Stimulated activated CD4-positive, alpha-beta T cell treated with anti-CD3 and anti-CD28 coated beads, Interleukin-2, amount 100 ng/mL, for 48 hours (primary cell): ENCODE data around the gene CCL5.
"Not testable (repeated sequence)": the region's sequence is repeated elsewhere in the genome, so short reads cannot be mapped to it uniquely, and the experiment has no call there.

Experiments
- DNase-seq, 2 donors: peaks; one replicate each; pipeline ENCODE4 v3.0.0-alpha.2; 2020

Gene CCL5

DNA sequence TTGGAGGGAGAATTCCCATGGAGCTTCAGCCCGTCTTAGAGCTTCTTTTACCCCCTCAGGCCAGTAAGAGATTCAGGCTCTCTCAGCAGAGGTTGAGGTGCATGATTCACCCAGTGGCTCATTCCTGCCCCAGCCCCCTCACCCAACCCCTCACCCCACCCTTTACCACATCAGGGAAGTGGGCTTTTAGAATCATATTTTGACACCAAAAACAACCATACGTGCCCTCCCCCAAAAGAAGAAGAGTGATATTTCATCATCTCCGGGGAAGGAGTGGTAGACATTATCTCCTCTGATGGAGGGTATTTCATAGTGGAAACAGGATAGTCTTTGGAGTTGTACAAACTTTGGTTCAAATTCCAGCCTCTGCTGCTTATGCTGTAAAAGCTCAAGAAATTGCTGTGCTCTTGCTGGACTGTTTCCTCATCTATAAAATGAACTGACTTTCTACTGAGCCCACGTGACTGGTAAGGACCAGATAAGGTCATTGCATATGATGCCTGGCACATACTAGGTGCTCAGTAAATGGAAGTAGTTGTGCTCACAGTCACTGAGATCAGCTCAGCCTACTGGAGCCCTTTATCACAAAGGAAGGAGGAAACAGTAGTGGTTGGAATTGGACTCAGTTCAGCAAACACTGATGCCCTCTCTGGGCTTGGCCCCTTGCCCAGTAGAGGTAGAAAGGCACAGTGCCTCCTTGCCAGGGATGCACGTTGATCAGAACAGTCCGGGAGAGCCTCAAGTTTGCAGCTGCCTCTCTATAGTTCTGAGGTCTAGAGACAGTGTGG, 18.3 kb upstream of the CCL5 start:
- DNase-seq = no peak

DNA sequence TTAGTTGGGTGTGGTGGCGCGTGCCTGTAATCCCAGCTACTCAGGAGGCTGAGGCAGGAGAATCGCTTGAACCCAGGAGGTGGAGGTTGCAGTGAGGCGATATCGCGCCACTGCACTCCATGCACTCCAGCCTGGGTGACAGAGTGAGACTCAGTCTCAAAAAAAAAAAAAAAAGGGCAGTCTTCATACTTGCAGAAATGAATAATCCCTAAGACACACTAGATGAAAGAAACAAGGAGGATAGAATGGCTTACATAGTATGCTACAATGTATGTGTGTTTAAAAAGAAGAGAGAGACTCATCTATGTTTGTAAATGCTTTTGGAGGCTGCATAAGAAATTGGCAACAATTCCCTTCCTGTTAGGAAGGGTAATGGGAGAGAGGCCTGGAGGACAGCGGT, 17.6 kb upstream of the CCL5 start:
- DNase-seq = not testable (repeated sequence)

DNA sequence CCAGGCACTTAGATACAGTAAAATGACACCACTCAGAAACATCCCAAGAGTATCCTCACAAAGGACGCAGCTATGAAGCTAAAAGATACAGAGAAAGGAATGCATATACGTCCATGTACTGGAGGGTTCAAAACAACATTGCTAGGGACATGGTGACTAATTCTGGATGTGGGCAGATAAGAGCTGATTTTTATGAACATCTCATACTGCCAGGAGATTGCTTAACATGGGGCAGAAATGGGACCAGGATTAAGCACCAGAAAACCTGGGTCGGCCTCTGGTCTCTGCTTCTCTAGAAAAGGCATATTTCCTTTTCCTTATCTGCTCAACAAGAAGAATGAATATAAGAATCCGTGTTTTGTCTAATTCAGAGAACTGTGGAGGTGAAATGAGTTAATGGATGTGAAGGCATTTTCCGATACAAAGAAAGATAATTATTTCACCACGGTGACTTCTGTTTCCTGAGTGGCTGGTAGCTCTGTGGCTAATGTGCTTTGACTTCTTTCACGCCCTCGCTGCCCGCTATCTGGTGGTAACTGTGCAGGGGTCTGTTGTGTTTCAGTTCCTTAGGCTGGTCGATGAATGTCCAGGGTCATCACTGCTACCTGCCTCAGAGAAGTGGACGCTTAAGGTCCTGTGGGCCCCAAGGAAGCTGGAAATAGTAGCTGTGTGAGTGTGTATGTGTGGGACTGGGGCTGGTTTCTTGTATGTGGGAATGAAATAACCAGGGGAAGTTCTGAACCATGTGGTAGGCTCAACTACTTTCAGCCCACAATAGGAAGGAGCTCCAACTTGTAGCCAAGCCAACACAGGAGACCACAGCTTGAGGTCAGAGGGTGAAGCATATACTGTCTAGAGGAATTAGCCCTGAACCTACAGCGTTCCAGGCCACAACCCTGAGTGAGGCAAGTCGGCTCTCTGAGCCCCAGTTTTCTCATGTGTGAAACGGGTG, 15.8 kb upstream of the CCL5 start:
- no peak for DNase-seq

DNA sequence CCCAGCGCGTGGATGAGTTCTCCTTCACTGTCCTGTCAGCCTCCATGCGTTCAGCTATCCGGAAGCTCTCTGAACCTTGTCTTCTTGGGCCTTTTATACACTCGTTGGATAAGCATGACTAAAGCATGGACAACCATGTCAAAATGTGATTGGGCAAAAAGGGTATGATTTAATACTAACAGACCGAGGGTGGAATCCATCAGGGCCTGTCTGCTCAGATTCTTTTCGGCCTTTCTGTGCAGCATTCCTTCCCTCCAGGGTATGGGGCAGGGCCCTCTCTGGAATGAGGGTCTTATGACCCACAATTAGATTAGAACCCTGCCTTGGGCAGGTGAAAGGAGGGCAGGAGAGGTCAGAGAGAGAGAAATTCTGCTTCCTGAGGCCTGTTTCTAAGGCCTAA, 14.0 kb upstream of the CCL5 start:
- DNase-seq = no peak

DNA sequence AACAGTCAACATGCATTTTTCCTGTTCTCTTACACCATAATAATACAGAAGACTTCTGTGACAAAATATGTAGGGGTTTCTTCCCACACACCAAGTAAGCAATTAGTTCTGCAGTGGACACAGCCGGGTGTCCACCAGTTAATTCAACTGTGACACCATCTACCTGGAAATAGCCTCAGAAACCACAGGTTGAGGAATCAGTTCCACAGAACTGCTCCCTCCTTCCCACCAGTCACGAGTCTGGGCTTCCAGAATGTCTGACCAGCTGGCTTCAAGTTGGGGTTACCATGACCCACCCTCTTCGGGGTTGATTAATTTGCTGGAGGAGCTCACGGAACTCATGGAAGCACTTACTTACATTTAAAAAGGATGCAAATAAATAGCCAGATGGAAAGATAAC, 13.6 kb upstream of the CCL5 start:
- no peak for DNase-seq

DNA sequence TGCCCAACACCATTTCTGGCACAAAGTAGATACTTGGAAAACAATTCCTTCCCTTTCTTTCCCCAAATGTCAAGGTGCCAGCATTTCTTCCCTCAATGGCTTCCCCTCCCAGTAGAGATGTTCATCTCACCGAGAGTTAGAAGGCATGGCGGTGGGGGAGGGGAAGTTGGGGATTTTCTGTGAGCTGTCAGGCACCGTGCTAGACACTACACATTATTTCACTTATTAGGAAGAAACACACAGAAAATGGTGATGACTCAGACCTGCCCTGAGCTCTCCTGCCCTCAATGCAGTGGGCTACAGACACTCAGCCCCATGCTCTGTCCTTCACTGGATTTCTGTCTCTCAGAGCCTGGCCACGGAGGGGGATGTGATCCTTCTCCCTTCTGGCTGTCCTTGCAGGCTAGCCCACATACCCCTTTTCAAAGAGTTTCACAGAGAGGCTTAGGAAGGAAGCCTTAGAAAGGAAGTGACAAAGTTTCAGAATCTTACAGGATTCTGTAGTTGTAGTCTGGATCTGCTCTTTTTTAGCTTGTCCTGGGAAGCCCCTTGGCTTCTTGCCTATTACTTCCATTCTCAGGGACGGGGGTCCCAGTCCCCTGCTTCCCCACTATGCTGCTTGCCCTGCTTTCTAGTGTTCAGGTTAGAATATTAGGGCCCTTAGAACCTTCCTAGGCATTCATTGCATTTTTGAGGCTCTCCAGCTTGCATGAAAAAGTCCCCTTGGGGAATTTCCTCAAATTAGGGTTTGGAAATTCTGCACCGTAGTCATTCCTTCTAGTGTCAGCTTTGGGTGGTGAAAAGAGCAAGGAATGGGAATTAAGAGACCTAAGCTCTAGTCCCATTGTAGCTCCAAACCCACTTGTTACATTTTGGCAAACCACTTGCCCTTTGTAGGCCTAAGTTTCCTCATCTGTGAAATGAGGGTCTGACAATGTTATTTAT, 12.2 kb upstream of the CCL5 start:
- peak; percentile 50 to 51 for DNase-seq

DNA sequence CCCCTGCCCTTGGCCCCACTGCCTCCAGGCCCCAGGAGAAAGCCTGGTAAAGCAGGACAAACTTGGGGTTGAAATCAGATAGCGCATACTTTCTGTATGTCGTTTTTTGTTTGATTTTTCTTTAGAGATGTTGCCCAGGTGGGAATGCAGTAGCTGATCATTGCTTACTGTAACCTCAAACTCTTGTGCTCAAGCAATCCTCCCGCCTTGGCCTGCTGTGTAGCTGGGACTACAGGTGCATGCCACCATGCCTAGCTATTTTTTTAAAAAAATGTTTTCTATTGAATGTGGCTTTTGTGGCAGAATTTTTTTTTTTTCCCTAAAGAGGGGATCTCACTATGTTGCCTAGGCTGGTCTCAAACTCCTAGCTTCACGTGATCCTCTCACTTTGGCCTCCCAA, 11.1 kb upstream of the CCL5 start:
- no peak for DNase-seq

DNA sequence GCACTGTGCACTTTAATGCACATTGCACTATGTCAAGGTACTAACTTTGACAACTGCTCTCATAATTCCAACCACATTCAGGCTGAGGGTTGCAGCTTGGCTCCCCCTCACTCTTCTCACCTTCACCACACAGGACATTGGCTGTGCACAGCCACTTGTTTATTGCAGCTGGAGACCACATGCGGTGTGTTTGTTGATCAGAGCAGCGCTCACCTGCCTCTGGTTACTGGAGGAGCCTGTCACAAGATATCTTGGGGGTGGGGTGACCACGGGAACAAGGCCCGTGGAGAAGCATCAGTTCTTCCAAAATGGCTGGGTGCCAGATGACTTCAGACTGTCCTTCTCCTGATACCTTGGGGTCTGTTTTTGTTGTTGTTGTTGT, 10.6 kb upstream of the CCL5 start:
- DNase-seq = no peak

DNA sequence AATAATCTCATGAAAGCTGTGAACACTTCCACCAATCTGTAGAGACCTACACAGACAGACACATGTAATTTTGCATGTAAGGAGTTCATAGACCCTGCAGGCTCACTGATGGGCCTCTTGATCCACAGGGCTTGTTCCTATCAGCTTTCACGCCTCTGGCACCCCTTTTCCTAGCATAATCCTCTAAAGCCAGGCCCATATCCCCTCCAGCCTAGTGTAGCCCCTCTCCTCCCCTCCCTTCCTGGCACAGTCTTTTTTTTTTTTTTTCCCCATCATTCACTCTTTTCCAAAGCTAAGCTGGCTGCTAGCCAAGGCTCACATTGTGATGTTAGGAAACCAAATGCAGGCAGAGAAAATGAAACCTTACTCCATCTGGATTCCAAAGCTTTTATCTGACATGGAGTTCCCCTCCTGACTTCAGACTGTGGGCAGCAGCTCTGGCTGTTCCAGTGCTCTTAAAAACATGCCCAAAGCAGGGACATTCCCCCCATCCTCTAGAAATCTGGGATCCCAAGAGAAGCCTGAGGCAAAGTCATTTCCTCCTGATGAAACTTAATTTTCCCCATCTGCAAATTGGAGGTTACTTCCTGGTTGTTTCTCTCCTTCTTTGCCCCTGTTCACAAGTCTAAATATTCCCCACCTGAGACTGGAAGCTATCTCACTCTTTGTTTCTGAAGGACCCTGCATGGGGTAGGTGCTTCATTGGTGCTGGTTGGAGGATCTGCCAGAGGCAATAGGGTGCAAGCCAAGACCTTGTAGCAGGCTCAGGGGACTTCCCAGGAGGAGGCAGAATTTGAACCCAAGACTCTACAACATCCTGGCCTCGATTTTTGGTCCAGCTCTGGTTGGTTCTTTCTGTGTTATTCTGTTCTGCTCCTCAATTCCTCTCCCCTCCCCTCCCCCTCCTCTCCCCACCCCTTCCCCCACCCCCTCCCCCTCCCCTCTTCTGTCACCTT, 9.9 kb upstream of the CCL5 start:
- no peak for DNase-seq

DNA sequence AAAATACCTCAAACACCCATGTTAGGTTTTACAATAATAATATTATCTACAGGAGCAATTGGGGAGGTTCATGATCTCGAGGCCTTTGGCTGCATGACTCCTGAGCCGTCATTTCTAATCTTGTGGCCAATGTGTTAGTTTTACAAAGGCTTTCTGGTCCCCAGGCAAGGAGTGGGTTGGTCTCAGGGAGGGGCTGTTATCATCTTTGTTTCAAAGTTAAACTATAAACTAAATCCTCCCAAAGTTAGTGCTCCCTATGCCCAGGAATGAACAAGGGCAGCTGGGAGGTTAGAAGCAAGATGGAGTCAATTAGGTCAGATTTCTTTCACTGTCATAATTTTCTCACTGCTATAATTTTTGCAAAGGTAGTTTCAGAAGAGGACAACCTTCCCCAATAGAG, 9.1 kb upstream of the CCL5 start:
- no peak for DNase-seq

DNA sequence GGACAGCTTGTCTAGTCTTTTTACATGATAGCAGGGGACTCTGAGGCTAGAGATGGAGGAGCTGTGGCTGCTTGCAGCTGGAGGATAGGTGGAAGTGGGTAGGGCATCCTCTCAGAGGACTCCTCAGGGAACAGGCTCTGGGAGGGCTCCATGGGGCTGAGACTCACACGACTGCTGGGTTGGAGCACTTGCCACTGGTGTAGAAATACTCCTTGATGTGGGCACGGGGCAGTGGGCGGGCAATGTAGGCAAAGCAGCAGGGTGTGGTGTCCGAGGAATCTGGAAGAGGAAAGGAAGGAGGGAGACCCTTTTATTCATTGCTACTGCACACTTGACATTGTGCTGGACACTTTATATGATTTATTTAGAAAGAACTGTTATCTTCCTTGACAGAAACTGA, 1.8 kb downstream of the CCL5 start:
- DNase-seq = no peak

DNA sequence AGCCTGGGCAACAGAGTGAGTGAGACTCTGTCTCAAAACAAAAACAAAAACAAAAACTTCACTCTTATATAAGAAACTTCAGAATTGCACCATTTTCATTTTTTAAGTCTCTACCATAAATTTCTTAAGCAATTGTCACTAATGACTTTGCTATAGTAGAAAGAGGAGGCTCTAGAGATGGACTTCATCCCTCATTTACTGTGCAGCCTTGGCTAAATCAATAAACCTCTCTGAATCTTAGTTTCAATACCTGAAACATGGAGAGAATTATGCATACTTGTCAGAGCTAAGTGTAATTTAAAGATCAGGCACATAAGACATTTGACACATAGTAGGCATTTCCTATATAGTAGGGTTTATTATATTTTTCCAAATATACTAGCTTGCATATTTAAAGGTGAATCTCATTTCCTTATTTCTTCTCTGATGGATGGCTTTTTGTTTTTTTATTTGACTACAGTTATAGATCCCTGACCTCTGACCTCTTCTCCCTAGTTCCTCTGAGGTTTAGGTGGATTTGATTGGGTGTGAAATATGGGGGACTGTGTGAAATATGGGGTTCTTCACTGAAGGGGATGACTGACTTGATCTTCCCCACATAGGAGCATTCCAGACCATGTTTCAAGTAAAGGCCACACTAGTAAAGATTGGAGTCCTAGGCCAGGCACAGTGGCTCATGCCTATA, 2.7 kb downstream of the CCL5 start:
- no peak for DNase-seq

DNA sequence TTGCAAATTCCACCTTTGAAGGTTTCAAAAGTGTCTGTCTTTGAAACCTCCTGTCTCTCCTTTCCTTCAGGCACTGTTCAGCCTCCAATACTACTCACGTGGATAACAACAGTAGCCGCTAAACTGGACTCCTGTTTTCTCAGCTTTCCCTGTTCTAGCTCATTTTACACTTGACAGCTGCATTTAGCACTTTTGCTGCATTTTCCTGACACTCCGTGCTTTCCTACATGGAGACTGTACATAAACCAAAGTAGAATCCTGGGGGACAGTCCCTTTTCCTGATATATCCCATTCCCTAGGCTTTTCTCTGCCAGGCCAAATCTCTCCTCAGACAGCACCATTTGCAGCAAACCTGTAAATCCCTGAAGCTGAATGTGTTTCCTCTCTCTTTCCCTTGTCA, 3.6 kb downstream of the CCL5 start:
- no peak for DNase-seq

DNA sequence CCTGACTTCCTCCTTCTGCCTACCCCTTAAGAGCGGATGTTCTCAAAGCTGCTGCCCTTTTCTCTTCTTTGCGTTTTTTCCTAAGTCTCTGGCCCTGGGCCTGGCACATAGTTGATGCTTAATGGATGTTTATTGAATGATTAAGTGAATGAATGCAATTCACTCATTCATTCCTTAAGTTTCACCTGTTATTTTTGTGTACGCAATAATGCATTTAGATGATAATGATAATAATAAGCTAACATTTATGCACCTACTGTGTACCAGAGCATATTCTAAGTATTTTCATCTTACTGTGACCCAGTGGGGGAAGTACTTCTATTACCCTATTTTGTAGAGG, 4.4 kb downstream of the CCL5 start:
- no peak for DNase-seq

DNA sequence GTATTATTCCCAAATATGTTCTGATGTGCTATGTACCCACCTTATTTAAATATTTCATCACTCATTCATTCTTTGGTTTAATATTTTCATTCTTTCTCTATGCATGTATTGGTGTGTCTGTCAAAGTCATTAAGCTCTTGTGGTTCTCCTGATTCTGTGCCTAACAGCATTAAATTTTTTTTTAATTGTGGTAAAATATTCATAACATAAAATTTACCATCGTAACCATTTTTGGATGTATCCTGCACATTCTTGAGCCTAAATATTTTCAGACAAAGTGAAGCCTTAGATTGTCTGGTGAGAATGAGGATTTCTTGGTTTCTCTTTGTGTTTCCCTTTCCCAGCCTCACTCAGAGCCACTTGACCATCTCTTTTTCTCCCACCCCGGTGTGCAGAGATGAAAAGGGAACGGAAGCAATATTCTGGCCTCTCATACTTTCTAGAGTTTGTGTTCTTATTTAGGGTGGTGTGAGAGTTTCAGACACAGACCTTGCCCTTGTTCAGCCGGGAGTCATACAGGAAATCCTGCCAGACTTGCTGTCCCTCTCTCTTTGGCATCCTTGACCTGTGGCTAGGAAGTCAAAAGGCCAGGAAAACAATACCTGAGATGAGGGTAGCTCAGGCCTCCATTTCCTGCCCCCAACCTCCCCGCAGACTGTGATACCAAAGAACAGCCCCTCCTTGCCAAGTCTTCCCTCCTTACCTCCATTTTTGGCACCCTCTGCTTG, 4.9 kb downstream of the CCL5 start:
- no peak for DNase-seq

DNA sequence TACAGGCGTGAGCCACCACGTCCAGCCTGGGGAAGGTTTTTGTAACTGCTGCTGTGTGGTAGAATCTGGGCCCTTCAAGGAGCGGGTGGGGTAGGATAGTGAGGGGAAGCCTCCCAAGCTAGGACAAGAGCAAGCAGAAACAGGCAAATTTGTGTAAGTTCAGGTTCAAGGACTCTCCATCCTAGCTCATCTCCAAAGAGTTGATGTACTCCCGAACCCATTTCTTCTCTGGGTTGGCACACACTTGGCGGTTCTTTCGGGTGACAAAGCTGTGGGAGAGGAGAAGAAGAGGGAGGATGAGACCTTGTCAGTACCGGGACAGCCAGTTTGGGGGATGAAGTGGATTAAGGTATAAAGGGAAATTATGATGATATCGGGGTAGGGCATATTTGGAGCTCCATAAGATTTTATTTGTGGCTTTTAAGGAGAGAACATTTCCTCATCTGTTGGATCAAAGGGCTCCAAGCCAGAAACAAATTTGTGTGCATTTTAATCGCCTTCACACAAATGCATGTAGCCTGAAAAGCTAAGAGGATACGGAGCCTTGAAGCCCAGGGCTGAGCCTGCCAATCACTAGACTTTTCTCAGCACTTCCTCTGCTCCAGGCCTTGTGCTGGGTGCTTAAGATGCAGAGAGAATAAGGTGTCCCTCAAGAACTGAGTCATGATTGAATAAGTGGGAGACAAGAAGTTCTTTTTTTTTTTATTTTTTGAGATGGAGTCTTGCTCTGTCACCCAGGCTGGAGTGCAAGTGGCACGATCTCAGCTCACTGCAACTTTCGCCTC, 7.8 kb downstream of the CCL5 start:
- DNase-seq = no peak

DNA sequence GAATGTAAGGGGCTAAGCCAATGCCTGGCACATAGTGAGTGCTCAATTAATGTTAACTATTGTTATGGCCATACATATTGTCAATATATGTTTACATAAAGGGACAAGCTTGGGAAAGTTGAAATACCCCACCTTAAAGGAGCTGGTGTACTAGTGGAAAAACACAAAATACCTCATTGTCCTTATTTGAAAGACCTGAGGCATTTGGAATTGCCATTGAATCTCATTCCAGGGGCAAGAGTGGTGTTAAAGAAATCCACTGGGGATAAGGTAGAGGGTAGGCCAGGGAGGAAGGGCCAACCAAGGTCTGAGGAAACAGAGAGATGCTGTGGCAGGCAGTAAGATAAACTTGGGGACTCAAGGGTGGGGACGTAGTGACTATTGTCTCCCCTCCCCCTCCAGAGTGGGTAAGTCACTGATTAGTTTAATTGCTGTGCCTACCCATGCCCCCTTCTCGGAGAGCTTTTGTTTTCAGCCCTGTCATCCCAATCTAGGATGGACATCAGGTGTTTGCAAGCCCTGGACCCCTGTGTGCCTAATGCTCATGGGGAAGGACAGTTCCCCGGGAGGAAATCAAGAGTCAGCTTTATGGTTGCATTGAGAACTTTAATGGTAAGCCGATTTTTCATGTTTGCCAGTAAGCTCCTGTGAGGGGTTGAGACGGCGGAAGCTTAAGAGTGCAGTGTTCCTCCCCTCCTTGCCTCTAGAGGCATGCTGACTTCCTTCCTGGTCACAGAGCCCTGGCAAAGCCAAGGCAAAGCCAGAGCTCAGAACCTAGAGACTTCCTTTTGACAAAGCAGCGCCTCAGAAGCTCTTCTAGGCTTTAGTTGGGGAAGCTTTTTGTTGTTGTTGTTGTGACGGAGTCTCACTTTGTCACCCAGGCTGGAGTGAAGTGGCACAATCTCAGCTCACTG, 9.0 kb downstream of the CCL5 start:
- DNase-seq = no peak

DNA sequence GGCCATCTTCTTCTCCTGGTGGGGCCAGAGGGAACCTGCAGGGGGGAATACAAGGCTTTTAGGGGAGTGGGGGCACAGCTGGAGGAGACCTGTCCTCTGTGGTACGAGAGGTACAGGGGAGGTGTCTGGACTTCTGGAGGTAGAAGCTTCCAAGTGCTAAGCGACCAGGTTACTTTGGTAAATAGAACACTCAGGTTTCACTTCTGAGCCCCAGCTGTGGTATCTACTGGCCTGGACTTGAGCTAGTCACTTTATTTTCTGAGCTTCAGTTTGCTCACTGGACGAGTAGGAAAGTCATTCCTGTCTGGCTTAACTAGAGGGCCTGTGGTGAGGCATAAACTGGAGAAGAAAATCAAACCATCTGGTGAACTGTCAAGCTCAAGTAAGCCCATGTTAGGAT, 11.4 kb downstream of the CCL5 start, which contains the start of gene HEATR9:
TSS of gene HEATR9 (minus strand) at position 155 of the 400 bp plus-strand sequence. CDS start at position 6, 149 bp downstream.
- DNase-seq = no peak

DNA sequence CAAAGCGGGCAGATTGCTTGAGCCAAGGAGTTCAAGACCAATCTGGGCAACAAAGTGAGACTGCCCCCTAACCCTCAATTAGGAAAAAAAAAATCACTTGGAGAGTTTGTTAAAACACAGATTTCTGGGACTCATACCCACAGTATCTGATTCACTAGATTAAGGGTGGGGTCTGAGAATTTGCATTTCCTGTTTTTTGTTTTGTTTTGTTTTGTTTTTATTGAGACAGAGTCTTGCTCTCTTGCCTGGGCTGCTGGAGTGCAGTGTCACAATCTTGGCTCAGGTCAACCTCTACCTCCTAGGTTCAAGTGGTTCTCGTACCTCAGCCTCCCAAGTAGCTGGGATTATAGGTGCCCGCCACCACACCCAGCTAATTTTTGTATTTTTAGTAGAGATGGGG, 12.6 kb downstream of the CCL5 start:
- DNase-seq = no peak
